SK-N-MC (cell line): ENCODE data around the gene UCP3.

Source experiments
- DNase-seq: peaks from one replicate; pipeline ENCODE4 v3.0.0-alpha.2; 2011; ENCODE audit warnings: low read depth, low spot score
- H3K27ac ChIP-seq: fragments of 200-600 bp; sonication (generic); 2 replicates; pipeline ENCODE4 v1.5.1; 2016; ENCODE audit warnings: mixed run types
- H3K36me3 ChIP-seq: fragments of 200-600 bp; sonication (generic); 2 replicates; pipeline ENCODE4 v1.6.1; 2017; ENCODE audit warnings: antibody characterized with exemption, low read length, mixed read lengths; ENCODE audit not compliant: insufficient read depth
- H3K4me3 ChIP-seq: fragments of 200-600 bp; sonication (generic); 2 replicates; pipeline ENCODE4 v1.5.1; 2016
- H3K9ac ChIP-seq: fragments of 200-600 bp; sonication (generic); 2 replicates; pipeline ENCODE4 v1.8.0; 2017; ENCODE audit warnings: mixed run types, mixed read lengths; ENCODE audit not compliant: insufficient read length
- H3K9me3 ChIP-seq: fragments of 200-600 bp; sonication (generic); 2 replicates; pipeline ENCODE4 v1.6.1; 2017; ENCODE audit warnings: low read depth, mild to moderate bottlenecking, antibody characterized with exemption, low read length, moderate library complexity, mixed read lengths
- EZH2 ChIP-seq: fragments of 200-600 bp; sonication (generic); IDR thresholded peaks from one replicate; pipeline ENCODE4 v1.6.1; 2017; ENCODE audit warnings: antibody characterized with exemption
- FOXP2 ChIP-seq: optimal IDR thresholded peaks from 2 replicates; pipeline ENCODE3; 2011; ENCODE audit warnings: mild to moderate bottlenecking, moderate library complexity; ENCODE audit not compliant: insufficient read depth; ENCODE audit errors: extremely low read length, control extremely low read depth
- POLR2AphosphoS5 ChIP-seq: IDR thresholded peaks from 2 replicates; pipeline ENCODE4 v1.6.1; 2012; ENCODE audit warnings: mild to moderate bottlenecking, low read depth, low read length, borderline replicate concordance

UCP3 gene

GRCh38 chr11:73971175-73971719, 37.6 kb downstream of the UCP3 start:
- no peak overlapping the region for H3K9ac ChIP-seq
- no peak for TF ChIP-seq EZH2

GRCh38 chr11:73969991-73970800, 38.7 kb downstream of the UCP3 start:
- H3K9ac ChIP-seq, result no peak overlapping the region
- no peak for DNase-seq
- no peaks in the 10 kb centered on the region for H3K9me3 ChIP-seq
- no peak overlapping the region for H3K4me3 ChIP-seq
- peaks cover 9% of the 10 kb centered on the region; the same call in 1 of the 2 replicates for H3K36me3 ChIP-seq
- H3K27ac ChIP-seq, result no peak overlapping the region
- no peak for TF ChIP-seq FOXP2
- TF ChIP-seq POLR2AphosphoS5, result peak; percentile 31; the same call in 1 of the 2 replicates
- TF ChIP-seq EZH2, result no peak

More at GRCh38 chr11:73971175-73971719, 37.6 kb downstream of the UCP3 start:
- no peaks in the 10 kb centered on the region for H3K9me3 ChIP-seq
- H3K36me3 ChIP-seq, result peaks cover 19% of the 10 kb centered on the region; the same call in 1 of the 2 replicates
- H3K4me3 ChIP-seq, result no peak overlapping the region
- DNase-seq, result no peak
- no peak overlapping the region for H3K27ac ChIP-seq

DNA sequence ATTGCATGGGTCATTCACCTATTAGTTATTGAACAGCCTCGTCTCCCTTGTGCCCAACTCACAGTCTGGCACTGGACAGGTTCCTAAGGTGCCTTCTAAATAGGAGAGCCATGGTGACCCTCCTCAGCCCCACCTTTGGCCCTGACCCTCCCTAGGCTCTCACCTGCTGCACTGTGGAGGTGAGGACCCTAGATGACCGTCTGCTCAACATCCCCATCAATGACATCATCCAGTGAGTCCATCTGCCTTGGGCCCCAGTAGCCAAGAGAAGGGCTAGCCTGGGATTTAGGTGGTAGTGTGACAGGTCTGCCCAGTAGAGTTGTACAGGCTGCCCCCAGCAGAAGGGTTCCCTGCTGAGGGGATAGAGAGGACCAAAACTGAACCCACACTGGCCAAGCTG, 39.8 kb downstream of the UCP3 start:
- Histone ChIP-seq H3K27ac (no peak overlapping the region), H3K4me3 (no peak overlapping the region), H3K9ac (no peak overlapping the region), H3K9me3 (no peaks in the 10 kb centered on the region), H3K36me3 (no peaks in the 10 kb centered on the region)
- TF ChIP-seq POLR2AphosphoS5 (no peak), FOXP2 (no peak), EZH2 (no peak)
- DNase-seq, result no peak

GRCh38 chr11:73968356-73968966, 40.4 kb downstream of the UCP3 start:
- Histone ChIP-seq H3K36me3 (no peaks in the 10 kb centered on the region), H3K27ac (no peak overlapping the region), H3K4me3 (no peak overlapping the region), H3K9ac (no peak overlapping the region), H3K9me3 (no peaks in the 10 kb centered on the region)
- TF ChIP-seq EZH2 (no peak), POLR2AphosphoS5 (no peak)
- DNase-seq, result no peak

- H3K9ac ChIP-seq, result no peak overlapping the region
- no peak for DNase-seq
- H3K9me3 ChIP-seq, result no peaks in the 10 kb centered on the region
- H3K4me3 ChIP-seq, result no peak overlapping the region
- no peak overlapping the region for H3K27ac ChIP-seq
- TF ChIP-seq EZH2 (no peak), FOXP2 (no peak), POLR2AphosphoS5 (no peak)
- H3K36me3 ChIP-seq, result no peaks in the 10 kb centered on the region
Observed at GRCh38 chr11:73965764-73966121, 43.1 kb downstream of the UCP3 start.

GRCh38 chr11:73965076-73965763, 43.7 kb downstream of the UCP3 start:
- DNase-seq, result no peak
- Histone ChIP-seq H3K27ac (no peak overlapping the region), H3K4me3 (no peak overlapping the region; the same call in 1 of the 2 replicates), H3K36me3 (no peaks in the 10 kb centered on the region), H3K9me3 (no peaks in the 10 kb centered on the region), H3K9ac (no peak overlapping the region)
- TF ChIP-seq FOXP2 (no peak), POLR2AphosphoS5 (no peak), EZH2 (no peak)

DNA sequence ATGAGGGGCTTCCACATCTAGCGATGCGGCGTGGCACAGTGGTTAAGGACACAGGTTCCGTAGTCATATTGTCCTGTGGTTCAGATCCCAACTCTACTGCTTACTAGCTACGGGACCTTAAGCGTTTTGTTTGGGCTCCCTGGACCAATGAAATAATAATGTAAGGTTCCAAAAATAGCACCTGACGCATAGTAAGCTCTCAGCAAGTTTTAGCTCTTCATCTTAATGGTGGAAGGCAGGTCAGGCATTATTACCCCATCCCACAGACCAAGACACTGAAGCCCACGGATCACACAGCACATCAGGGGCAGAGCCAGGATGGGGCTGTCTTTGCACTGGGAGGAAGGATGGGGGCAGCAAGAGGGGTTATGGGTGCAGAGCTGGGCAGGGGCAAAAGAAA, 45.0 kb downstream of the UCP3 start:
- Histone ChIP-seq H3K9ac (no peak overlapping the region), H3K9me3 (no peaks in the 10 kb centered on the region), H3K4me3 (no peak overlapping the region), H3K27ac (no peak overlapping the region), H3K36me3 (no peaks in the 10 kb centered on the region)
- DNase-seq, result no peak
- no peak for TF ChIP-seq POLR2AphosphoS5
- TF ChIP-seq EZH2, result no peak
- no peak for TF ChIP-seq FOXP2

DNA sequence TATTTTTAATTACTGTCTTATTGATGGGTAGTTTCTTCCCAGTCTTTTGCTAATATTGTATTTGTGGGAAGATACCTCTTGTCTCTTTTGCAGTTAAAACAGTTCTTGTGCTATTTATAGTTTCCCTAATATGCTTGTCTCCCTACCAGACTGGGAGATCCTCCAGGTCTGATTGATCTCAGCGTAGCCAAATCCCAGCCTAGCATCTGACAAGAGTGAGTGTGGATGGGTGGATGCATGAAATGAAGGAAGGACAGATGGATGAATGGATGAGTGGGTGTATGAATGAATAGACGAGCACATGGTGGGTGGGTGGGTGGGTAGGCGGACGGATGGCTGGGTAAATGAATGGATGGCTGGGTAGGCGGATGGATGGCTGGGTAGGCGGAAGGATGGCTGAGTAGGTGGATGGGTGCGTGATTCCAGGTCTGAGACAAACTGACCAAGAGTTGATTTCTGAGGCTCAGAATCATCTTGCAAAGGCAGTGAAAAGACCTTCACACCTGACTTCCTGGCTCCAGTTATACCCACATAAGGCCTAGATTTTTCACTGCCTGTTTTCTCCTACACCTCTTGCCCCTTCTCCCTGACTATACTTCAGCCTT, 46.7 kb downstream of the UCP3 start:
- no peak overlapping the region for H3K9ac ChIP-seq
- H3K36me3 ChIP-seq, result no peaks in the 10 kb centered on the region
- TF ChIP-seq EZH2, result no peak
- TF ChIP-seq POLR2AphosphoS5, result no peak
- TF ChIP-seq FOXP2, result no peak
- no peak for DNase-seq
- H3K9me3 ChIP-seq, result no peaks in the 10 kb centered on the region
- no peak overlapping the region for H3K4me3 ChIP-seq
- no peak overlapping the region for H3K27ac ChIP-seq
